GM06990 (cell line): ENCODE results near the gene MLXIPL.
"Not testable (repeated sequence)": the region's sequence is repeated elsewhere in the genome, so short reads cannot be mapped to it uniquely, and the experiment has no call there.

ENCODE experiments used
- DNase-seq: peaks from one replicate; pipeline ENCODE4 v3.0.0-alpha.2; 2011; ENCODE audit not compliant: insufficient read length; ENCODE audit errors: extremely low read depth
- H3K27me3 ChIP-seq: replicated peaks from 2 replicates; pipeline ENCODE4 v1.6.0; 2011; ENCODE audit warnings: low read length; ENCODE audit not compliant: control insufficient read depth, insufficient read depth
- H3K36me3 ChIP-seq: 2 replicates; pipeline ENCODE4 v1.5.1; 2011; ENCODE audit warnings: low read length; ENCODE audit not compliant: control insufficient read depth, insufficient read depth
- H3K4me3 ChIP-seq: replicated peaks from 2 replicates; pipeline ENCODE4 v1.5.1; 2011; ENCODE audit warnings: low read depth, mild to moderate bottlenecking, control low read depth, low read length
- TF ChIP-seq, protein P1 (sequence below): IDR thresholded peaks from 2 replicates; pipeline ENCODE4 v1.5.1; 2011; ENCODE audit warnings: low read length, control low read depth, mild to moderate bottlenecking, inconsistent platforms; ENCODE audit not compliant: insufficient read depth, poor library complexity, severe bottlenecking

Gene MLXIPL

DNA sequence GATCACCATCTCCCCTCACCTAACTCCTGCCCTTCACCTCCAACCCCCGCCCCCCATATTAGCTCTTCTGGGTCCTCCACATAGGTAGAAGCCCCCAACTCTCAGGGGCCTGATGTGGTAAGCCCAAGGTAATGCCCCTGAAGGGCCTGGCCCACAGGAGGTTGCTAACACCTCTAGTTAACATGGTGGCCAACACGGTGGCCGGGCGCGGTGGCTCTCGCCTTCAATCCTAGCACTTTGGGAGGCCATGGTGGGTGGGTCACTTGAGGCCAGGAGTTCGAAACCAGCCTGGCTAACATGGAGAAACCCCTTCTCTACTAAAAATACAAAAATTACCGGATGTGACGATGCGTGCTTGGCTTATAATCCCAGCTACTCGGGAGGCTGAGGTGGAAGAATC lies 954 bp upstream of the MLXIPL start:
- peaks cover 3% of the 10 kb centered on the region for H3K27me3 ChIP-seq
- no peak overlapping the region for H3K4me3 ChIP-seq
- DNase-seq, result no peak
- TF ChIP-seq, protein P1, sequence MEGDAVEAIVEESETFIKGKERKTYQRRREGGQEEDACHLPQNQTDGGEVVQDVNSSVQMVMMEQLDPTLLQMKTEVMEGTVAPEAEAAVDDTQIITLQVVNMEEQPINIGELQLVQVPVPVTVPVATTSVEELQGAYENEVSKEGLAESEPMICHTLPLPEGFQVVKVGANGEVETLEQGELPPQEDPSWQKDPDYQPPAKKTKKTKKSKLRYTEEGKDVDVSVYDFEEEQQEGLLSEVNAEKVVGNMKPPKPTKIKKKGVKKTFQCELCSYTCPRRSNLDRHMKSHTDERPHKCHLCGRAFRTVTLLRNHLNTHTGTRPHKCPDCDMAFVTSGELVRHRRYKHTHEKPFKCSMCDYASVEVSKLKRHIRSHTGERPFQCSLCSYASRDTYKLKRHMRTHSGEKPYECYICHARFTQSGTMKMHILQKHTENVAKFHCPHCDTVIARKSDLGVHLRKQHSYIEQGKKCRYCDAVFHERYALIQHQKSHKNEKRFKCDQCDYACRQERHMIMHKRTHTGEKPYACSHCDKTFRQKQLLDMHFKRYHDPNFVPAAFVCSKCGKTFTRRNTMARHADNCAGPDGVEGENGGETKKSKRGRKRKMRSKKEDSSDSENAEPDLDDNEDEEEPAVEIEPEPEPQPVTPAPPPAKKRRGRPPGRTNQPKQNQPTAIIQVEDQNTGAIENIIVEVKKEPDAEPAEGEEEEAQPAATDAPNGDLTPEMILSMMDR, result no peak
- no peaks in the 10 kb centered on the region for H3K36me3 ChIP-seq

DNA sequence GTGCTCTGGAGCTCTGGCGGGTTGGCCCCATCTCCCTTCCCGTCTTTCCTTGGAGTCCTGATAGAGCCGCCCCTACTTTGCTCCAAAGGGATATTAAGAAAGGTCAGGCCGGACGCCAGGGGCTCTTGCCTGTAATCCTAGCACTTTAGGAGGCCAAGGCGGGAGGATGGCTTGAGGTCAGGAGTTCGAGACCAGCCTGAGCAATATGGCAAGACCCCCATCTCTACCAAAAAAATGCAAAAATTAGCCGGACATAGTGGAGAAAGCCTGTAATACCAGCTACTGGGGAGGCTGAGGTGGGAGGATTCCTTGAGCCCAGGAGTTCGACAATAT lies 313 bp upstream of the MLXIPL start:
- TF ChIP-seq, protein P1, result no peak
- no peaks in the 10 kb centered on the region for H3K36me3 ChIP-seq
- H3K27me3 ChIP-seq, result peaks cover 3% of the 10 kb centered on the region
- DNase-seq, result no peak
- H3K4me3 ChIP-seq, result no peak overlapping the region

DNA sequence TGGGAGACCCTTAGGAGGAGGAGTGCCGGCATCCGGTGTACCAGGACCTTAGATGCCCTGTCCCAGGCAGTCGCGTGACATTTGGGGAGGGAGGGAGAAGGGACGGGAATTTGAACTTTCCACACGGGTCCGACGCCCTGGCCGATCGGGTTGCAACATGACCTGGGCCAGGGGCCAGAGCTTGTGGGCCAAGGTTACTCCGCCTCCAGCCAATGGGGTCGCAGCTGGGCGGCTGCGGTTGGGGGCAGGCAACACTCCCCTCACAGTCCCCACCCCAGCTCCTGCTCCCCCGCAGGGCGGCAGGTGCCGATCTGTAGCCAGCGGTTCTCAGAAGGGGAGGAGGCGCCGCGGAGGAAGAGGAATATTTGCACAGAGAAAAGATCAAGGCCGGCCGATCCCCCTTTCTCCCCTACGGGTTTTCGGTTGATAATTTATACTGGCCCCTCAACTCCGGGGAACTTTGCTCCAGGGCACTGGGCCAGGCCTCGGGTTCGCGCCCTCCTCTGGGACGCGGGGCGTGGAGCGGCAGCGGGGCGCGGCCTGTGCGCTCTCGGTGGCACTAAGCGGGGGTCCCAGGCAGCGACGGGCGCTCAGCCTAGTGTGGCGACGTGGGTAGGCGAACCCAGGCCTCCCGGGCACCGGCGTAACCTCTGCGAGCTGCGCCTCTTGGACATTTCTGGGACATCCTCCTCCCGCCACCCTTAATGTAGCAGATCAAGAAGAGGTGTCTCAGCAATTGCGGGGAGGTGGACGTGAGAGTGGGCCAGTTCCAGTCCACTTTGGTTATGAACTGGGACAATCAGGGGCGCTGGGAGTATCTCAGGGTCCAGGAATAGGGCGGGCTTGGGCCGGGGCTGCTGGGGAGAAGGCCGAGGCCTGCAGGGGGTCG lies 1.2 kb downstream of the MLXIPL start:
- no peak overlapping the region for H3K4me3 ChIP-seq
- DNase-seq, result no peak
- no peaks in the 10 kb centered on the region for H3K36me3 ChIP-seq
- TF ChIP-seq, protein P1, result no peak
- peaks cover 3% of the 10 kb centered on the region for H3K27me3 ChIP-seq

DNA sequence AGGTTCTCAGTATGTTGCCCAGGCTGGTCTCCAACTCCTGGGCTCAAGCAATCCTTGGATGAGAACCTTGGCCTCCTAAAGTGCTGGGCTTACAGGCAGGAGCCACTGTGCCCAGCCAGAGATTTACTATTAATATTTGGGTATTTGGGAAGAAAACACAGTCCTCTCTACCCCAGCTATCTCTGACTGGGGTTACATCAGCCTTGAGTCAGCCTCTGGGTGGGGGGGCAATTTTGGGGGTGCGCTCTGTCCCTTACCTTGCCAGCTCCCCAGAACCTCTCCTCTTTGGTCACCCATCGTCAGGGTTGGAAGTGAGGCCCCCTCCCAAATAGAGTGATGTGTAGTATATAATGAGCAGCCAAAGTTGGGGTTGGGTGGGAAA lies 1.8 kb downstream of the MLXIPL start:
- Histone ChIP-seq H3K27me3 (peaks cover 2% of the 10 kb centered on the region), H3K36me3 (no peaks in the 10 kb centered on the region), H3K4me3 (no peak overlapping the region)
- TF ChIP-seq, protein P1, result no peak
- DNase-seq, result no peak

DNA sequence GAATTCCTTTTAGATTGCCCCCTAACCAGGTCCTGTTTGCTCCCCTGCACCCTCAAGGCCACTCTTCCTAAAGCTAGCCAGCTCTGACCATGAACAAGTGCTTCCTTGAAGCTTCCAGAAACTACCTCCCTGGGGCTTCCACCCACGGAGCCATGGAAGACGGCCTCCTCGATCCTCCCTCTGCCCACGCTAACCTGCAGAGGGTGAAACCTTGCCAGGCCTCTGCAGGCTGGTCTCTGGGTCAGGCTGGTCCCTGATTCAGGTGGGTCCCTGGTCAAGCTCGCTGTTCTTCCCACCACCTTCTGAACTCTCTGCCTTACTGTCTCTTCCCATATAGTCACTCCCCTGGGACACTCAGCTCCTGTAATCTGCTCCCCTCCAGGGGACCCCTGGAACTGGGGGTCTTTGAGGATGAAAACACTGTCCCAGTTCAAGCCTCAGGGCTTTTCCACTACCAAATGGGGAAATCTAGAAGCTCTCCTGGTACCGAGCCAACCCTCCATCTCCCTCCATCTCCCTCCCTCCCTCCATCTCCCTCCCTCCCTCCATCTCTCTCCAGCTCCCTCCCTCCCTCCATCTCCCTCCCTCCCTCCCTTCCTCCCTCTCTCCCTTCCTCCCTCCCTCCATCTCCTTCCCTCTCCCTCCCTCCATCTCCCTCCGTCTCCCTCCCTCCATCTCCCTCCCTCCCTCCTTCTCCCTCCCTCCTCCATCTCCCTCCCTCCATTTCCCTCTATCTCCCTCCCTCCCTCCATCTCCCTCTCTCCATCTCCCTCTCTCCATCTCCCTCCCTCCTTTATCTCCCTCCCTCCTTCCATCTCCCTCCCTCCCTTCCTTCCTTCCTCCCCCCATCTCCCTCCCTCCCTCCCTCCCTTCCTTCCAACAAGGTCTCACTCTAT lies 2.9 kb downstream of the MLXIPL start:
- DNase-seq, result no peak
- H3K4me3 ChIP-seq, result no peak overlapping the region
- no peaks in the 10 kb centered on the region for H3K36me3 ChIP-seq
- TF ChIP-seq, protein P1, result no peak
- peaks cover 2% of the 10 kb centered on the region for H3K27me3 ChIP-seq

DNA sequence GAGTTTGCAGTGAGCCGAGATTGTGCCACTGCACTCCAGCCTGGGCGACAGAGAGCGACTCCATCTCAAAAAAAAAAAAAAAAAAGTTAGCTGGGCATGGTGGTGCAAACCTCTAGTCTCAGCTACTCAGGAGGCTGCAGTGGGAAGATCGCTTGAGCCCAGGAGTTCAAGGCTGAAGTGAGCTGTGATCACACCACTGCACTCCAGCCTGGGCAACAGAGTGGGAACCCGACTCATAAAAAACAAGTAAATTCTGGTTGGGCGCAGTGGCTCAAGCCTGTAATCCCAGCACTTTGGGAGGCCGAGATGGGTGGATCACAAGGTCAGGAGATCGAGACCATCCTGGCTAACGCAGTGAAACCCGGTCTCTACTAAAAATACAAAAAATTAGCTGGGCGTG lies 4.9 kb downstream of the MLXIPL start:
- DNase-seq, H3K36me3 ChIP-seq, H3K4me3 ChIP-seq, H3K27me3 ChIP-seq: not testable (repeated sequence)
